GM21737 (cell line): ENCODE results near the gene PATE4.
"Not testable (repeated sequence)": the region's sequence is repeated elsewhere in the genome, so short reads cannot be mapped to it uniquely, and the experiment has no call there.

Experiments used
- ATAC-seq: cut with Tn5 transposase; IDR thresholded peaks from one replicate; pipeline ENCODE4 v1.9.1; 2021; ENCODE audit warnings: mild to moderate bottlenecking, moderate library complexity; ENCODE audit not compliant: unreplicated experiment

The PATE4 gene

GRCh38 chr11:125833016-125833415 lies at the start of gene PATE4:
Gene PATE4, plus strand, starts transcription at chr11:125833316. Its CDS starts 44 bp downstream, at chr11:125833360.
- no peak for ATAC-seq

- no peak for ATAC-seq
These were observed 48.4 kb upstream of the PATE4 start for GRCh38 chr11:125784678-125785077.

- ATAC-seq: no peak
These were observed 45.3 kb upstream of the PATE4 start, which contains the start of gene PATE3 for GRCh38 chr11:125787827-125788226. Gene PATE3, plus strand, starts transcription at chr11:125788127. Its CDS starts 25 bp downstream, at chr11:125788152.

- ATAC-seq: no peak
These were observed 42.3 kb upstream of the PATE4 start for GRCh38 chr11:125790825-125791224.

- ATAC-seq: no peak
These were observed 35.5 kb upstream of the PATE4 start for GRCh38 chr11:125797641-125798040.

- no peak for ATAC-seq
These were observed 33.3 kb upstream of the PATE4 start for GRCh38 chr11:125799808-125800207.

GRCh38 chr11:125802387-125802786 lies 30.7 kb upstream of the PATE4 start:
- ATAC-seq: no peak

- no peak for ATAC-seq
These were observed 25.2 kb upstream of the PATE4 start for GRCh38 chr11:125807909-125808308.

- ATAC-seq: no peak
These were observed 2.6 kb downstream of the PATE4 start for GRCh38 chr11:125835748-125836147.

GRCh38 chr11:125842321-125842948 lies 9.3 kb downstream of the PATE4 start:
- ATAC-seq: no peak

- ATAC-seq: no peak
These were observed 13.1 kb downstream of the PATE4 start for GRCh38 chr11:125846188-125846587.

GRCh38 chr11:125857670-125858069 lies 24.6 kb downstream of the PATE4 start:
- ATAC-seq: not testable (repeated sequence)

- not testable (repeated sequence) for ATAC-seq
These were observed 29.7 kb downstream of the PATE4 start for GRCh38 chr11:125862786-125863185.

- ATAC-seq: not testable (repeated sequence)
These were observed 32.2 kb downstream of the PATE4 start for GRCh38 chr11:125865354-125865753.

- no peak for ATAC-seq
These were observed 36.4 kb downstream of the PATE4 start for GRCh38 chr11:125869521-125869920.

- ATAC-seq: no peak
These were observed 38.4 kb downstream of the PATE4 start for GRCh38 chr11:125871391-125872137.

GRCh38 chr11:125872138-125872491 lies 39.0 kb downstream of the PATE4 start:
- ATAC-seq: no peak

GRCh38 chr11:125873881-125874555 lies 40.9 kb downstream of the PATE4 start:
- peak; percentile 19 for ATAC-seq

GRCh38 chr11:125874556-125875124 lies 41.5 kb downstream of the PATE4 start:
- peak; percentile 79 for ATAC-seq

GRCh38 chr11:125881291-125881690 lies 48.2 kb downstream of the PATE4 start:
- no peak for ATAC-seq

- no peak for ATAC-seq
These were observed 50.3 kb downstream of the PATE4 start for GRCh38 chr11:125883375-125883774.
